Measurements from ENCODE around the gene ANKRD55.
"Not testable (repeated sequence)": the region's sequence is repeated elsewhere in the genome, so short reads cannot be mapped to it uniquely, and the experiment has no call there.

The ANKRD55 gene

GRCh38 chr5:56207537-56207936, 25.6 kb downstream of the ANKRD55 start:
- no peak for DNase-seq (ENCODE audit: low read depth in 2 of 2)

- DNase-seq (ENCODE audit: low read depth in 2 of 2), result peak; percentile 11 to 18
Observed at GRCh38 chr5:56206126-56206910, 26.8 kb downstream of the ANKRD55 start.

DNA sequence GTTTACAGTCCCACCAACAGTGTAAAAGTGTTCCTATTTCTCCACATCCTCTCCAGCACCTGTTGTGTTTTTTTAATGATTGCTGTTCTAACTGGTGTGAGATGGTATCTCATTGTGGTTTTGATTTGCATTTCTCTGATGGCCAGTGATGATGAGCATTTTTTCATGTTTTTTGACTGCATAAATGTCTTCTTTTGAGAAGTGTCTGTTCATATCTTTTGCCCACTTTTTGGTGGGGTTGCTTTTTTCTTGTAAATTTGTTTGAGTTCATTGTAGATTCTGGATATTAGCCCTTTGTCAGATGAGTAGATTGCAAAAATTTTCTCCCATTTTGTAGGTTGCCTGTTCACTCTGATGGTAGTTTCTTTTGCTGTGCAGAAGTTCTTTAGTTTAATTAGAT, 29.2 kb downstream of the ANKRD55 start:
- not testable (repeated sequence) for DNase-seq (ENCODE audit: low read depth in 2 of 2)

DNA sequence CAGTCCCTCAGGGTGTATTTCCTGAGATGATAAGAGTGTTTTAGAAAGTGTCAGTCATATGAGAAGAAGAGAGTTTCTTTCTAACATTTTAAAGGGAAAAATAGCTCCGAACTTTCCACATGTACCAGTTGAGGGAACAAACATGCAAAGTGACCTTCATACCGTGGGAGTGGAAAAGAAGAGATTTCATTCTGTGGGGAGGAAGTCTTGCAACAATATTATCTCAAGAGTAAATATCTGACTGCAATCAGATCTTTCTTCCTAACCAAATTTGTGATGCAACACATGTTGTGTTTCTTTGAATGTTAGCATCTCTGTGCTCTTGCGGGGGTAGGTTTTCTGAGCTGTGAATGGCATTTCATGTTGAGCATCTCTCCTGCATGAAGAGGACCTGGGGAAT, 30.6 kb downstream of the ANKRD55 start:
- DNase-seq (ENCODE audit: low read depth in 2 of 2), result no peak

- DNase-seq (ENCODE audit: low read depth in 2 of 2), result not testable (repeated sequence)
Observed at GRCh38 chr5:56201762-56202261, 31.3 kb downstream of the ANKRD55 start.

DNA sequence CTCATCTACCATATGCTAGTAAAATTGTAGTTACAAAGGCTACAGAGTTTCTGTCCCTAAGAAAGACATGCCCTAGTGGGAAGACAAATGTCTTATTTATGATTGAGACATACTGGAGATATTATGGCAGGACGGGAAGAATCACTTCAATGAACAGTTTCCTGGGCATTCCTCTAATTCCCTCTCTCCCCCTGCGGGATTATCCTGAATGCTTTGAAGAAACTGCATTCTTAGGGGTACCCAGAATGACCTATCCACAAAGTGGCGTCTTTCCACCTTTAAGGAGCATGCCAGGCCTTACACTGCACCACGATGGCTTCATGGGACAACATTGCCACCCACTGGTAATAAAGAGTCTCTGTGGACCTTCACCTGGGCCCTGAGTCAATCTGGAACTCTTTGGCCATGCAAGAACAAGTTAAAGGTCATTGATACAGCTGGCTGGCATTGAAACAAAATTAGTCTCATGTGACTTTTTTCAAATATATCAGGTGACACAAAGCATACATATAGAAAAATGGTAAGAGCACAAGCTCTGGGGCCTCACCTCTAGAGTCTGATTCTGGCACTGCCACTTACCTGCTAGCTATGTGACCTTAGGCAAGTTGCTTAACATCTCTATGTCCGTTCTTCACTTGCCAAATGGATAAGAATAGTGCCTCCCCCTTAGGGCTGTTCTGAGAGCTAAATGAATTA, 32.0 kb downstream of the ANKRD55 start:
- DNase-seq (ENCODE audit: low read depth in 2 of 2), result peak in 1 of 2 experiments; percentile 40

DNA sequence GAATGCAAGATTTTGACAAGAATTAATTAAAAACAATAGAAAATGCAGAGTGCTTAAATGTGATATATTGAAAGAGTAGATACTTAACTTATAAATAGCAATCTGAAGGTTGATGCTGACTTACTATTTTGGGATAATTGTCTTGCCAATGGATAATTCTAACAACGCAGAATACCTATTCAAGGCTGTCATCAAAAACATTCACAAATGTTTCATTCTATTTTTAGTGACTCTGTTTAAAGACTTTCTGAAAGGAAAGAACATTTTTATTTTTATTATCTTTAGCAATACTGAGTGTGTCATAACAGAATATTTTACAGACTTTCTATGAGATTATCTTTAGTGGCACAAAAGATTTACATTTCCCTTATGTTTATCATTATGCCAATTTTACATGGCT, 38.1 kb downstream of the ANKRD55 start:
- no peak for DNase-seq (ENCODE audit: low read depth in 2 of 2)

DNA sequence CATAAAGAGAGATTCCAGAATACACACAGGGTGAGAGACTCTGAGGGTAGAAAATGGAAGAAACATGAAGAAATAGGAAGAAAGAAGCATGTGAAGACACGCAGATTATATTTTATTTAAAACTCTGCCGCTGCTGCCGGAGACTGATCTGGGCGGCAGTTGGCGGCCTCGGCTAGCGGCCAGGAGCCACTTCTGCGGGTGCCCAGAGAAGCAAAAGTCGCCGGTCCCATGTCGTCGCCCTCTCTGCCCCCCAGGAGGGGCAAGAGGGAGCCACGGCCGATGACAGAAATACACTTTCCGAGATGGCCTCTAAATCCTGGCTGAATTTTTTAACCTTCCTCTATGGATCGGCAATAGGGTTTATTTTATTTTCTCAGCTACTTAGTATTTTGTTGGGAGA, 40.9 kb downstream of the ANKRD55 start:
- no peak for DNase-seq (ENCODE audit: low read depth in 2 of 2)

GRCh38 chr5:56191656-56192055, 41.5 kb downstream of the ANKRD55 start:
- no peak for DNase-seq (ENCODE audit: low read depth in 2 of 2)

DNA sequence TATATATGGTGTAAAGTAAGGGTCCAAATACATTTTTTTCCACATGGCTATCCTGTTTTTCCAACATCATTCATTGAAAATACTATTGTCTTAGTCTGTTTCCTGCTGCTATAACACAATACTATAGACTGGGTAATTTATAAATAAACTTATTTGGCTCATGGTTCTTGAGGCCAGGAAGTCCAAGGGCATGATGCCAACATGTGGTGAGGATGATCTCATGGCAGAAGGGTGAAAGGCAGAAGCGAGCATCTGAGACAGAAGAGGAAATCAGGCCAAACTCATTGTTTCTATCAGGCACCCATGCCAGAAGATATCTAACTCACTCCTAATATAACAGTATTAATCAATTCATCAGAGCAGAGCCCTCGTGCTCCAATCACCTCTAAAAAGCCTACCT, 42.6 kb downstream of the ANKRD55 start:
- no peak for DNase-seq (ENCODE audit: low read depth in 2 of 2)

- no peak for DNase-seq (ENCODE audit: low read depth in 2 of 2)
Observed at GRCh38 chr5:56185768-56186311, 47.3 kb downstream of the ANKRD55 start.

DNA sequence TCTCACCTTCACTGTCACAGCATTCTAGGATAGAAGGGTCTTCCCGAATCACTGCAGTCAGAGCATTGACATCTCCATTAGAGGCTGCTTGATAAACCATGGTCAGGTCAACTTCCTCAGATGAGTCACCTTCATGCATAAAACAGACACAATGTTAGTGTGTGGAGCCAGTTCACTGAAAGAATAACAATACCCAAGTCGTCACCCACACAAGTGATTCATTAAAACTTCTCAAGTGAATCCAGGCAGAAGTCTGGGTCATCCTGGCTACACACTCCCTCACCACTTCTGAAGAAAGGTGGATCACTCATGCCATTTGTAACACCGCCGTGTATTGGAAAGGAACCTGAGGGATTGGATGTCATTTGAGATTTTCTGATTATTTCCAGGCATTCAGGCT, 49.6 kb downstream of the ANKRD55 start:
- DNase-seq (ENCODE audit: low read depth in 2 of 2), result peak; percentile 38 to 52

DNA sequence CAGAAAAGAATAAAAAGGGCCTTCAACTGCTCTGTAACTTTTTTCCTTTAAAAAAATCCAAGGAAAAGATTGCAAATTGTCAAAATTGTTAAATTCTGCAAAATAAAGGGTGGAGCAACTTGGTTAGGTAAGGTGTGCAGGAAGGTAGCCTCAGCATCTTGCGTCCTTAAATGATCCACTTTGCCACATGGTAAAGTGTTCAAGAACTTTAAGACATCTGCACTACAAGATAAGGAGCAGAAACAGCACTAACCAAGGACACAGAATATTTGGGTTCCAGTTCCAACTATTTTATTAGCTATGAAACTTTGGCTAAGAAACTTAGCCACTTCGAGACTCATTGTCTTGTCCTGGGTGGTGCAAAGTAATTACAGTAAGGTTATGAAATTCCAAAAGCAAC, 53.7 kb downstream of the ANKRD55 start:
- no peak for DNase-seq (ENCODE audit: low read depth in 2 of 2)

DNA sequence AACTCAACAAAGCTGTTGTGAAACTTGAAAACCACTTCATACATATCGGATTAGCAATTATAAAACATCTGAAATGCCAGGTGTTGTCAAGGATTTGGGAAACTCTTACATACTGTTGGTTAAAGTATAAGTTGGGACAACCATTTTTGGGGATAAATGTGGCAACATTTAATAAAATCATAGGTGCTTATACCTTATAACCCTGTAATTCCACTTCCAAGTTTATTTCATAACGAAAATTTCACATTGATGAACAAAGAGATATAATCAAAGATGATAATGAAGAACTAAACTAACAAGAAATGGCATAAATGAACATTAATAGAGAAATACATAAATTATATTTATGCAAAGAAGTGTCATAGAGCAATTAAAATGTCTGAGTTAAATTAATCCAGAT, 54.3 kb downstream of the ANKRD55 start:
- DNase-seq (ENCODE audit: low read depth in 2 of 2), result no peak

GRCh38 chr5:56176871-56177533, 56.1 kb downstream of the ANKRD55 start:
- peak; percentile 15 to 27 for DNase-seq (ENCODE audit: low read depth in 2 of 2)

DNA sequence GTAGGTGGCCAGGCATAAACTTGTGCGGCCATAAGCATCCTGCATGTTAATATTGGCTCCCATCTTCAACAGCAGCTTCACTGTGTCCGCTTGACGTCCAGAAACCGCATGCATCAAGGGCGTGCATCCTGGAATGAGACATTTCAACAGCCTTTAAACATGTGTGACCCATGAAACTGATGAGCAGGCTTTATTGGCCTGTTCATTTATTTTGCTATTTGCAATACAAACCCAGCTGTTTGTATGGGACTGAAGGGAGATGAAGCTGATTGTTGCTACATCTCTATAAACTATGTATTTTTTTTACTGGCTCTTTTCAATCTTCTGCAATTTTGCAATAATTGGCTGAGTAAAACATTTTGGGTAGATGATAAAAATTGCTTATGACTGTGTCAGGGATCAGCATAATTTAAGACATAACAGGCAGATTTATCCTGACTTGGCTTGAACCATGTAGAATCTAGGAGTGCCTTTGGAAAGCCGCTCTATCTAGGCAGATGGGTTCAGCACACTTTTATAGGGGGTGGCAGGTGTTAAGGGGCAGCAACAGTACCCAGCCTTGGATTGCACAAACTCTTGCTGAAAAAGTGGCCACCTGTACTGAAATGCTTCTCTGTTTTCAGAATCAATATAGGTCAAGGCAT, 56.9 kb downstream of the ANKRD55 start:
- DNase-seq (ENCODE audit: low read depth in 2 of 2), result peak; percentile 78 to 85

DNA sequence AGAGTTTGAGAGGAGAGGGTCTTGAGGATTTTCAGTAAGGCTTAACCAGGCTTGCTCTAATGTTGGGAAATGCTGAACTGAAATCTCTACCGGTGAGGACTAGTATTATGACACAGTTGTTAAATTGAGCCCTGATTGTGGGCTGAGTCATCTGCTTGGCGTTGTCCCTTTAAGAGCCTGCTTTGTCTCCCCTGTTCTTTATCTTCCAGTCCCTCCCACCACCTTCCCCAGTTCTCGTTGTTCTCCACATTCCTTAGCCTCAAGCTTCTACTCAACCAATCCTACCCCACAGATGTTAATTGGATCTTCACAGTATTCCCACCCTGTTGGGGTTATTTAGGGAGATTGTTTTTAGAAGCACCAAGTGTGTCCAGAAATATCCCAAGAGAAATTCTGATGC, 57.6 kb downstream of the ANKRD55 start:
- peak; percentile 60 to 63 for DNase-seq (ENCODE audit: low read depth in 2 of 2)

GRCh38 chr5:56175021-56175420, 58.1 kb downstream of the ANKRD55 start:
- no peak for DNase-seq (ENCODE audit: low read depth in 2 of 2)

- DNase-seq (ENCODE audit: low read depth in 2 of 2), result peak; percentile 88 to 91
Observed at GRCh38 chr5:56172241-56172640, 60.9 kb downstream of the ANKRD55 start.

DNA sequence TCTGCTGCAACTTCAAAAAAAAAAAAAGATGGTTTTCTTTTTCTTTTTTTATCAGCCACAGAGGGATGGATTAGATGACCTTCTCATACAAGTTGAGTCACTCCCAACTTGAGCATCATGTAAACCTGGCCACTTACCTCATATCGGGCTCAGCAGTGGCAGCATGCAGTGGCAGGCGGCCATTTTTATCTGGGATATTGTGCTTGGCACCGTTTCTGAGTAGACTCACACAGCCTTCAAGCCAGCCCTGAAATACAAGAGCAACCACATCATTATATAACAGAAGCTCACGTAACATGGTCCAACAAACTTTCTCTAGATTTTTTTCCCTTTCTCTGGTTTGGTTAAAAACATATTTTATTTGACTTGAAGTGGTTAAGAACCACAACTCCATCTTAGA, 62.6 kb downstream of the ANKRD55 start:
- DNase-seq (ENCODE audit: low read depth in 2 of 2), result peak in 1 of 2 experiments; percentile 24

DNA sequence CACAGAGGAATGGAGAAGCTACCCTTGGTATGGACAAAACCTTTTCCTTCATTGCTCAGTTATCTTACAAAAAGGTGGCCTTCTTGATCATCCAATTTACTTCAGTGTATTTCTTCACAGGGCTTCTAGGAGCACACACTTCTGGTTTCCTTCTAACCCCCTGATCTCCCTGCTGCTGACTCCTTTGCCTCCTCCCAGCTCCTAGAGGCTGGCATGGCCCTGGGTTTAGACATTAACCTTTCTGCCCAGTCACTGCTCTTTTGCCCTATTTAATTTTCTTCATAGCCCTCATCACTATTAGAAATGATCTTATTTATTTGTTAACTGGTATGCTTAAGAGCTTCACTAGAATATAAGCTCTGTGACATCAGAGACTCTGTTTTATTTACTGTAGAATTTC, 63.2 kb downstream of the ANKRD55 start:
- DNase-seq (ENCODE audit: low read depth in 2 of 2), result no peak

DNA sequence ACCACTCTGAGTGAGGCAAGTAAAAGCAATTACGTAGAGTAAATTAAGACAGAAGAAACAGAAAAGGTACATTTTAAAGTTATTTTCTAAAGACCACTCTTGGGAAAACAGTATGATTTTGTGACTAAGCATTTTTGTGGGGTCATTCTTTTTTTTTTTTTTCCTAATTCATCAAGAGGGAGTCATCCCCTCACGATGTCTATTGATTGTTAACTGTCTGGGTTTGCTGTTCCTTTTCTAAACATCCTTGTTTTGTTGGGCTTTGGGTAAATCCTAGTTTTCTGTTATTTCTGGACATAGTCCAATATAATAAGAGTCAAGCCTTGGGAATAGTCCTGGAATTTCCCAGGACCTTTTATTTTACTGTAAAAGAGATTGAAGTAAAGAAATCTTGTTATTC, 63.8 kb downstream of the ANKRD55 start:
- DNase-seq (ENCODE audit: low read depth in 2 of 2), result peak in 1 of 2 experiments; percentile 32

Measured in fibroblast of skin of left biceps (primary cell).